HCT116 (cell line): ENCODE measurements around the gene C1orf21.

Source experiments
- EZH2 ChIP-seq: fragments of 200-600 bp; sonication (generic); IDR thresholded peaks from 2 replicates; pipeline ENCODE4 v1.6.1; 2017; ENCODE audit warnings: antibody characterized with exemption, mixed run types
- EZH2phosphoT487 ChIP-seq: fragments of 200-600 bp; IDR thresholded peaks from 2 replicates; pipeline ENCODE4 v1.6.1; 2018; ENCODE audit warnings: antibody characterized with exemption, borderline replicate concordance
- JUND ChIP-seq: IDR thresholded peaks from 2 replicates; pipeline ENCODE4 v1.6.1; 2012
- POLR2A ChIP-seq: IDR thresholded peaks from 2 replicates; pipeline ENCODE4 v1.7.0; 2011; ENCODE audit warnings: borderline replicate concordance; ENCODE audit not compliant: insufficient read depth, insufficient read length; ENCODE audit errors: extremely low read depth
- POLR2AphosphoS5 ChIP-seq: IDR thresholded peaks from 2 replicates; pipeline ENCODE4 v1.6.1; 2011; ENCODE audit warnings: mild to moderate bottlenecking, low read depth, low read length, moderate library complexity

- TF ChIP-seq POLR2AphosphoS5 (no peak), EZH2phosphoT487 (no peak), JUND (no peak), POLR2A (no peak), EZH2 (no peak)
Observed at GRCh38 chr1:184555665-184556641, 169.1 kb downstream of the C1orf21 start.
